ENCODE measurements around the gene EMILIN3. TPM values are rescaled to one million over a fixed set of nuclear protein-coding genes. Genes with fewer than 3 reads are reported as not detected.

Gene EMILIN3
- polyA plus RNA-seq, 1 of the 3 experiments (the other 2 are of a cell fraction), result 0.02 TPM

DNA sequence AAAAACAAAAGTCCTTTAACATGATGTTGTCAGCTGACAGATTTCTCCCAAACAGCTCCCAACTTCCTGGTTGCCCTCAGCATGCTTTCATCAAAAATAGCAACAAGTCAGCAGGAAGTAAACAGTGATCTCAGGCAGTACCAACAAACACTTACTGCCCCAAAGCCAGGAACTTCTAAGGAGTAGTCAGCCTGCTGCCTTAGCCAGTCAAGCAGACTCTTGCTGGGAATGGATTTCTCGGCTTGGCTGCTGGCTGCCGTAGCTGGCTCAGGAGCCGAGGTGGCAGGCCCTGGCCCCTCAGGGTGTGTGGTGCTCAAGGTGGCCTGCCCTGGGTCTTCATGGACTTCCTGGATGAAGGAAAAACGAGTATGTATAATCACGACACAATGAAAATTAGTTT, 46.6 kb upstream of the EMILIN3 start (continued):
- no peak for TF ChIP-seq REST (IDR thresholded peaks at IDR 0.05; ENCODE audit: low read depth, low read length)
- TF ChIP-seq, protein P1, sequence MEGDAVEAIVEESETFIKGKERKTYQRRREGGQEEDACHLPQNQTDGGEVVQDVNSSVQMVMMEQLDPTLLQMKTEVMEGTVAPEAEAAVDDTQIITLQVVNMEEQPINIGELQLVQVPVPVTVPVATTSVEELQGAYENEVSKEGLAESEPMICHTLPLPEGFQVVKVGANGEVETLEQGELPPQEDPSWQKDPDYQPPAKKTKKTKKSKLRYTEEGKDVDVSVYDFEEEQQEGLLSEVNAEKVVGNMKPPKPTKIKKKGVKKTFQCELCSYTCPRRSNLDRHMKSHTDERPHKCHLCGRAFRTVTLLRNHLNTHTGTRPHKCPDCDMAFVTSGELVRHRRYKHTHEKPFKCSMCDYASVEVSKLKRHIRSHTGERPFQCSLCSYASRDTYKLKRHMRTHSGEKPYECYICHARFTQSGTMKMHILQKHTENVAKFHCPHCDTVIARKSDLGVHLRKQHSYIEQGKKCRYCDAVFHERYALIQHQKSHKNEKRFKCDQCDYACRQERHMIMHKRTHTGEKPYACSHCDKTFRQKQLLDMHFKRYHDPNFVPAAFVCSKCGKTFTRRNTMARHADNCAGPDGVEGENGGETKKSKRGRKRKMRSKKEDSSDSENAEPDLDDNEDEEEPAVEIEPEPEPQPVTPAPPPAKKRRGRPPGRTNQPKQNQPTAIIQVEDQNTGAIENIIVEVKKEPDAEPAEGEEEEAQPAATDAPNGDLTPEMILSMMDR (IDR thresholded peaks at IDR 0.05), result no peak

DNA sequence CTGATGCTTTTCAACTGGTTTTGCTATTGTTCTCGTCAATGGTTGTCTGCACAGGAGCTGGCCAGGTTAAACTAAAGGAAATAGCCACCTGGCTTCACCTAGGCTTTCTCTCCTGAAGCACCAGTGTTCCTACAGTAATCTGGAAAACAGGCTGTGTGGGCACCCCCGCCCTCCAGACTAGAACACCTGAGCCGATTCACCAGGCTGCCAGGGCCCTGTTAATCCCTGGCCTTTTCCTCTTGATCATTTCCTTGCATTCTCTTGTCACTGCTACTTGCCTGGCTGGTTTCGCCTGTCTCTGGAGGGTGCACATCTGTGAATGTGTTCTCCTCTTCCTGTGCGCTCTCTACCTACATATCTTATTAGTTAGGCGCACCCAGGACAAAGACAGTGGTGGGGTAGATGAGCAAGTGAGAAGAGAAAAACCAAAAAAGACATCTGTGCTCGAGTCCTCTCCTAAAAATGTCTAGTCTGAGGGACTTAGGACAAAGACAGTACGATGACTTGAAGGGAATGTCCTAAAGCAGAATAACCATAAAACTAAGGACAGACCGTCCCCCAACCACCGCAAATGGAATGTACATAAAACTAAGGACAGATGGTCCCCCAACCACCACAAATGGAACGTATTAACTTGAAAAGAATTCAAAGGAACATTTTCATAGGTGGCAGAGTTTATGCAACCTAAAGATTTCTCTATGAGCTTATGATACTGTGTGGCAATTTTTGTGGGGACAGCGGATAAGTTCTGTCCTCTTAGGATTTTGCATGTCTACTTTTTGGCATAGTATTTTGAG, 45.9 kb upstream of the EMILIN3 start:
- ChIA-PET POLR2A (interaction anchor here (0.6 kb wide), 1 partner anchor 277 kb away, joined by 3 read pairs; no protein-coding TSS in a partner anchor), CTCF (interaction anchor here (1.2 to 3.8 kb wide), 6 partner anchors 8 to 239 kb away, joined by 4 to 29 read pairs (median 8); no protein-coding TSS in a partner anchor)
- no peaks in the 10 kb centered on the region for H4K20me1 ChIP-seq (ENCODE audit: insufficient read depth)
- no peaks in the 10 kb centered on the region for H3K9me3 ChIP-seq
- no peaks in the 10 kb centered on the region for H3F3A ChIP-seq (replicated peaks; ENCODE audit: insufficient read depth)
- no peak overlapping the region for H3K4me2 ChIP-seq
- H3K9me2 ChIP-seq, result no peaks in the 10 kb centered on the region
- H3K36me3 ChIP-seq (replicated peaks in 1 of 2; ENCODE audit: control insufficient read depth in 1 of 2, insufficient read depth in 2 of 2, low read length in 1 of 2), result peaks cover 33 to 90% of the 10 kb centered on the region in 2 experiments
- no peaks in the 10 kb centered on the region for H3K27me3 ChIP-seq (ENCODE audit: insufficient read depth)
- no peak overlapping the region for H3K9ac ChIP-seq
- peaks cover 0 to 17% of the 10 kb centered on the region in 2 experiments; a peak in 1 of 4 replicates for H3K4me1 ChIP-seq (ENCODE audit: control insufficient read depth in 1 of 2, insufficient read depth in 2 of 2, low read depth in 1 of 2, low read length in 1 of 2)
- WGBS (ENCODE audit: low lambda C conversion rate), result 95% methylated on average over 12 of the region's 12 CpGs
- H2AFZ ChIP-seq (ENCODE audit: low read depth), result no peak overlapping the region
- H3K79me2 ChIP-seq (ENCODE audit: insufficient read depth), result no peaks in the 10 kb centered on the region
- no peak overlapping the region for H3K27ac ChIP-seq (ENCODE audit: low read depth in 2 of 2, low read length in 1 of 2)
- no peak for TF ChIP-seq FOXM1 (IDR thresholded peaks at IDR 0.05; ENCODE audit: low read depth)
- TF ChIP-seq RAD21 (IDR thresholded peaks at IDR 0.05; ENCODE audit: low read length), result no peak
- no peak for TF ChIP-seq FOSL2 (IDR thresholded peaks at IDR 0.05; ENCODE audit: borderline replicate concordance, low read depth)
- TF ChIP-seq, protein P2, sequence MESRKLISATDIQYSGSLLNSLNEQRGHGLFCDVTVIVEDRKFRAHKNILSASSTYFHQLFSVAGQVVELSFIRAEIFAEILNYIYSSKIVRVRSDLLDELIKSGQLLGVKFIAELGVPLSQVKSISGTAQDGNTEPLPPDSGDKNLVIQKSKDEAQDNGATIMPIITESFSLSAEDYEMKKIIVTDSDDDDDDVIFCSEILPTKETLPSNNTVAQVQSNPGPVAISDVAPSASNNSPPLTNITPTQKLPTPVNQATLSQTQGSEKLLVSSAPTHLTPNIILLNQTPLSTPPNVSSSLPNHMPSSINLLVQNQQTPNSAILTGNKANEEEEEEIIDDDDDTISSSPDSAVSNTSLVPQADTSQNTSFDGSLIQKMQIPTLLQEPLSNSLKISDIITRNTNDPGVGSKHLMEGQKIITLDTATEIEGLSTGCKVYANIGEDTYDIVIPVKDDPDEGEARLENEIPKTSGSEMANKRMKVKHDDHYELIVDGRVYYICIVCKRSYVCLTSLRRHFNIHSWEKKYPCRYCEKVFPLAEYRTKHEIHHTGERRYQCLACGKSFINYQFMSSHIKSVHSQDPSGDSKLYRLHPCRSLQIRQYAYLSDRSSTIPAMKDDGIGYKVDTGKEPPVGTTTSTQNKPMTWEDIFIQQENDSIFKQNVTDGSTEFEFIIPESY (IDR thresholded peaks at IDR 0.05; ENCODE audit: borderline replicate concordance, low read depth), result no peak
- TF ChIP-seq YY1 (IDR thresholded peaks at IDR 0.05; ENCODE audit: low read depth), result no peak
- TF ChIP-seq MEF2A (IDR thresholded peaks at IDR 0.05; ENCODE audit: borderline replicate concordance, low read depth), result no peak
- TF ChIP-seq, protein P3, sequence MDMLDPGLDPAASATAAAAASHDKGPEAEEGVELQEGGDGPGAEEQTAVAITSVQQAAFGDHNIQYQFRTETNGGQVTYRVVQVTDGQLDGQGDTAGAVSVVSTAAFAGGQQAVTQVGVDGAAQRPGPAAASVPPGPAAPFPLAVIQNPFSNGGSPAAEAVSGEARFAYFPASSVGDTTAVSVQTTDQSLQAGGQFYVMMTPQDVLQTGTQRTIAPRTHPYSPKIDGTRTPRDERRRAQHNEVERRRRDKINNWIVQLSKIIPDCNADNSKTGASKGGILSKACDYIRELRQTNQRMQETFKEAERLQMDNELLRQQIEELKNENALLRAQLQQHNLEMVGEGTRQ (IDR thresholded peaks at IDR 0.05; ENCODE audit: borderline replicate concordance, low read depth, low read length), result no peak
- TF ChIP-seq PBX3 (IDR thresholded peaks at IDR 0.05), result no peak
- TF ChIP-seq MXI1 (IDR thresholded peaks at IDR 0.05; ENCODE audit: low read depth, low read length), result no peak
- DNase-seq, result no peak
- no peak overlapping the region for H3K4me3 ChIP-seq (ENCODE audit: low read depth in 2 of 2, low read length in 1 of 2)
